WTC11 (cell line): ENCODE results near the gene NDUFA3. TPM values are rescaled to one million over a fixed set of nuclear protein-coding genes. Genes with fewer than 3 reads are reported as not detected.

Experiments used
- ATAC-seq: fragments of 200-7000 bp; cut with Tn5 transposase; 2 replicates; pipeline ENCODE4 v1.10.0; 2021; ENCODE audit warnings: mild to moderate bottlenecking, moderate library complexity
- CTCF ChIA-PET: fragments of 300-600 bp; sonication (Branson Sonifier 250); formaldehyde crosslinking; loops from one replicate; lab custom pipeline; 2021; ENCODE audit warnings: antibody characterized with exemption; lab: Charles Lee
- POLR2A ChIA-PET: fragments of 350-600 bp; sonication (Branson Sonifier 250); formaldehyde crosslinking; loops from one replicate; lab custom pipeline; 2021; ENCODE audit warnings: antibody characterized with exemption; lab: Charles Lee
- DNase-seq: peaks from one replicate; pipeline ENCODE4 v3.0.0; 2021; ENCODE audit warnings: low spot score
- H3K27ac Mint-ChIP-seq: 2 replicates; pipeline ENCODE4 v1.8.0; 2021; ENCODE audit warnings: mixed read lengths
- H3K27me3 Mint-ChIP-seq: 2 replicates; pipeline ENCODE4 v1.8.0; 2021; ENCODE audit warnings: low read depth, mild to moderate bottlenecking, moderate library complexity, mixed read lengths
- H3K36me3 Mint-ChIP-seq: 2 replicates; pipeline ENCODE4 v1.8.0; 2021; ENCODE audit warnings: mixed read lengths
- H3K4me1 Mint-ChIP-seq: 2 replicates; pipeline ENCODE4 v1.8.0; 2022; ENCODE audit warnings: mixed read lengths
- H3K4me3 Mint-ChIP-seq: 2 replicates; pipeline ENCODE4 v1.8.0; 2021; ENCODE audit warnings: mild to moderate bottlenecking, moderate library complexity, mixed read lengths
- H3K9me3 Mint-ChIP-seq: 2 replicates; pipeline ENCODE4 v1.8.0; 2021; ENCODE audit warnings: mixed read lengths
- E2F4 ChIP-seq: sonication (generic); formaldehyde crosslinking; IDR thresholded peaks from 2 replicates; pipeline ENCODE4 v1.8.1; 2022; ENCODE audit warnings: low read depth, mild to moderate bottlenecking, moderate library complexity, missing genetic modification reagents, borderline replicate concordance
- EMX1 ChIP-seq: fragments of 250-450 bp; sonication (Bioruptor Pico); IDR thresholded peaks from 2 replicates; pipeline ENCODE4 v1.8.0; 2021; ENCODE audit warnings: mild to moderate bottlenecking
- HMGA2 ChIP-seq: fragments of 250-450 bp; sonication (Bioruptor Pico); IDR thresholded peaks from 2 replicates; pipeline ENCODE4 v1.4.0; 2021; ENCODE audit warnings: mild to moderate bottlenecking, moderate library complexity
- JAZF1 ChIP-seq: fragments of 250-450 bp; sonication (Bioruptor Pico); IDR thresholded peaks from 2 replicates; pipeline ENCODE4 v1.9.0; 2021; ENCODE audit warnings: moderate library complexity, mild to moderate bottlenecking, inconsistent platforms
- MLX ChIP-seq: sonication (generic); formaldehyde crosslinking; IDR thresholded peaks from 2 replicates; pipeline ENCODE4 v1.8.1; 2023; ENCODE audit warnings: mild to moderate bottlenecking, missing genetic modification reagents, moderate library complexity
- NFE2L1 ChIP-seq: sonication (generic); formaldehyde crosslinking; IDR thresholded peaks from 2 replicates; pipeline ENCODE4 v1.8.1; 2023; ENCODE audit warnings: missing genetic modification reagents
- PREB ChIP-seq: sonication (generic); formaldehyde crosslinking; IDR thresholded peaks from 2 replicates; pipeline ENCODE4 v1.8.1; 2022; ENCODE audit warnings: mild to moderate bottlenecking, missing genetic modification reagents, moderate library complexity, borderline replicate concordance
- RELA ChIP-seq: sonication (generic); formaldehyde crosslinking; IDR thresholded peaks from 2 replicates; pipeline ENCODE4 v1.8.1; 2022; ENCODE audit warnings: missing genetic modification reagents, mild to moderate bottlenecking, borderline replicate concordance
- TEAD4 ChIP-seq: sonication (generic); formaldehyde crosslinking; IDR thresholded peaks from 2 replicates; pipeline ENCODE4 v1.8.0; 2022; ENCODE audit warnings: mild to moderate bottlenecking, missing genetic modification reagents
- USF1 ChIP-seq: sonication (generic); formaldehyde crosslinking; IDR thresholded peaks from 2 replicates; pipeline ENCODE4 v1.8.0; 2022; ENCODE audit warnings: mild to moderate bottlenecking, missing genetic modification reagents
- USF2 ChIP-seq: sonication (generic); formaldehyde crosslinking; IDR thresholded peaks from 2 replicates; pipeline ENCODE4 v1.8.1; 2023; ENCODE audit warnings: mild to moderate bottlenecking, missing genetic modification reagents, moderate library complexity
- ZNF671 ChIP-seq: fragments of 250-450 bp; sonication (Bioruptor Pico); IDR thresholded peaks from 2 replicates; pipeline ENCODE4 v1.8.0; 2021; ENCODE audit warnings: mild to moderate bottlenecking
- total RNA-seq: library from RNA; stranded (reverse); gene quantifications from 3 replicates; pipeline ENCODE4 v1.2.3, GENCODE V29; 2021
- TF ChIP-seq, protein P1 (sequence below): sonication (generic); formaldehyde crosslinking; IDR thresholded peaks from 2 replicates; pipeline ENCODE4 v1.8.0; 2022; ENCODE audit warnings: mild to moderate bottlenecking, missing genetic modification reagents
- TF ChIP-seq, protein P2 (sequence below): fragments of 200-600 bp; IDR thresholded peaks from 2 replicates; pipeline ENCODE4 v1.8.0; 2022; ENCODE audit warnings: antibody characterized with exemption
- TF ChIP-seq, protein P3 (sequence below): sonication (generic); formaldehyde crosslinking; IDR thresholded peaks from 2 replicates; pipeline ENCODE4 v1.8.1; 2022; ENCODE audit warnings: low read depth, missing genetic modification reagents, borderline replicate concordance

Gene NDUFA3
- total RNA-seq, 1 experiment from 2014 or later: 181 TPM

DNA sequence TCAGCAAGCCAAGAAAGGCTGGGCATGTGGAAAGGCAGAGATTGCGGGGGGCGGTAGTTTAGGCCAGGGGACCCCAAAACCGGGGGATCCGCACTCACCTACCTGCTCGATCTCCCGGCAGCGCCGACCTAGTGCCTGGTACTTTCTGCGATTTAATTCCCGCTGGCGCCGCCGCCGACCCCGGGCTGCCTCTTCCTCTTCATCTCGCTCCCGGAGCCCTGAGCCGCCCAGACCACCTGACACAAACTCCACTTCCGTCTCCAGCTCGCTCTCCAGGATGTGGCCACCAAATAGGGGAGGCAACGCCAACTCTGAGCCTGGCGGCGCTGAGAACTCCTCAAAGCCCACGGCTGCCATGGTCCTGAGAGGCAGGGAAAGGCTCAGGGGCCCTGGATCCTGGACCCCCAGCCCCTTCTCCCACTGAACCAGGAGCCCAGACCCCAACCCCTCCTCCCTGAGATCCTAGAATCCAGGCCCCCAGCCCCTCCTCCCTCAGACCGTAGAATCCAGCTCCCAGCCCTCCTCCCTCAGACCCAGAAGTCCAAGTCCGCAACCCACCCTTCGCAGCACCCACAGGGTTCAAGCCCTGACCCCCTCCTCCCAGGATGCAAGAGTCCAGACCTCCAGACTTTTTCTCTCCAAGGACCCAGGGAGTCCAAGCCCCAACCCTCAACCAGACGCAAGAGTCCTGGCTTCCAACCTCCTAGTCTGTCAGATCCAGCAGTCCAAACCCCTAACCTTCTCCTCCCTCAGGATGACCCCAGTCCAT is 11.9 kb downstream of the NDUFA3 start:
- no peak for DNase-seq
- no peaks in the 10 kb centered on the region; the same call in 1 of the 2 replicates for H3K27me3 Mint-ChIP-seq

More for the DNA sequence above, 11.9 kb downstream of the NDUFA3 start:
- Mint-ChIP-seq H3K27ac (peak overlapping the region; percentile 93), H3K4me3 (peak overlapping the region; percentile 95), H3K4me1 (peaks cover 22% of the 10 kb centered on the region), H3K9me3 (no peaks in the 10 kb centered on the region), H3K36me3 (peaks cover 28% of the 10 kb centered on the region)
- TF ChIP-seq MLX (CRISPR knock-in tag) (no peak), EMX1 (CRISPR knock-in tag) (0 out of 2 replicates have a peak, but pooled peaks have one; percentile 31), ZNF671 (no peak), E2F4 (CRISPR knock-in tag) (no peak), NFE2L1 (no peak), USF2 (peak; percentile 42; the same call in 1 of the 2 replicates), USF1 (CRISPR knock-in tag) (peak; percentile 20; the same call in 1 of the 2 replicates), PREB (CRISPR knock-in tag) (no peak), HMGA2 (no peak), RELA (CRISPR knock-in tag) (no peak), TEAD4 (CRISPR knock-in tag) (no peak), JAZF1 (CRISPR knock-in tag) (no peak)
- TF ChIP-seq, protein P1, sequence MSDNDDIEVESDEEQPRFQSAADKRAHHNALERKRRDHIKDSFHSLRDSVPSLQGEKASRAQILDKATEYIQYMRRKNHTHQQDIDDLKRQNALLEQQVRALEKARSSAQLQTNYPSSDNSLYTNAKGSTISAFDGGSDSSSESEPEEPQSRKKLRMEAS (CRISPR knock-in tag): no peak
- TF ChIP-seq, protein P2, sequence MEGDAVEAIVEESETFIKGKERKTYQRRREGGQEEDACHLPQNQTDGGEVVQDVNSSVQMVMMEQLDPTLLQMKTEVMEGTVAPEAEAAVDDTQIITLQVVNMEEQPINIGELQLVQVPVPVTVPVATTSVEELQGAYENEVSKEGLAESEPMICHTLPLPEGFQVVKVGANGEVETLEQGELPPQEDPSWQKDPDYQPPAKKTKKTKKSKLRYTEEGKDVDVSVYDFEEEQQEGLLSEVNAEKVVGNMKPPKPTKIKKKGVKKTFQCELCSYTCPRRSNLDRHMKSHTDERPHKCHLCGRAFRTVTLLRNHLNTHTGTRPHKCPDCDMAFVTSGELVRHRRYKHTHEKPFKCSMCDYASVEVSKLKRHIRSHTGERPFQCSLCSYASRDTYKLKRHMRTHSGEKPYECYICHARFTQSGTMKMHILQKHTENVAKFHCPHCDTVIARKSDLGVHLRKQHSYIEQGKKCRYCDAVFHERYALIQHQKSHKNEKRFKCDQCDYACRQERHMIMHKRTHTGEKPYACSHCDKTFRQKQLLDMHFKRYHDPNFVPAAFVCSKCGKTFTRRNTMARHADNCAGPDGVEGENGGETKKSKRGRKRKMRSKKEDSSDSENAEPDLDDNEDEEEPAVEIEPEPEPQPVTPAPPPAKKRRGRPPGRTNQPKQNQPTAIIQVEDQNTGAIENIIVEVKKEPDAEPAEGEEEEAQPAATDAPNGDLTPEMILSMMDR: no peak
- TF ChIP-seq, protein P3, sequence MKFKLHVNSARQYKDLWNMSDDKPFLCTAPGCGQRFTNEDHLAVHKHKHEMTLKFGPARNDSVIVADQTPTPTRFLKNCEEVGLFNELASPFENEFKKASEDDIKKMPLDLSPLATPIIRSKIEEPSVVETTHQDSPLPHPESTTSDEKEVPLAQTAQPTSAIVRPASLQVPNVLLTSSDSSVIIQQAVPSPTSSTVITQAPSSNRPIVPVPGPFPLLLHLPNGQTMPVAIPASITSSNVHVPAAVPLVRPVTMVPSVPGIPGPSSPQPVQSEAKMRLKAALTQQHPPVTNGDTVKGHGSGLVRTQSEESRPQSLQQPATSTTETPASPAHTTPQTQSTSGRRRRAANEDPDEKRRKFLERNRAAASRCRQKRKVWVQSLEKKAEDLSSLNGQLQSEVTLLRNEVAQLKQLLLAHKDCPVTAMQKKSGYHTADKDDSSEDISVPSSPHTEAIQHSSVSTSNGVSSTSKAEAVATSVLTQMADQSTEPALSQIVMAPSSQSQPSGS (CRISPR knock-in tag): no peak
- ChIA-PET POLR2A (interaction anchor here (0.5 to 3.1 kb wide), 5 partner anchors 11 to 247 kb away, joined by 3 to 23 read pairs (median 5); partner anchors contain the start of genes CNOT3, MYADM and NDUFA3), CTCF (interaction anchor here (0.8 to 2.5 kb wide), 9 partner anchors 17 to 202 kb away, joined by 3 to 9 read pairs (median 3); partner anchors contain the start of gene CNOT3)
- peak; percentile 17 for ATAC-seq
